Measurements from ENCODE around the gene PI4K2B. TPM values are rescaled to one million over a fixed set of nuclear protein-coding genes. Genes with fewer than 3 reads are reported as not detected.

The PI4K2B gene
- total and polyA plus RNA-seq, 10 of the 15 experiments (the other 5 are each of a cell fraction or from before 2014, with no cell fraction given): 12.9 to 55.3 (median 40.7) TPM

DNA sequence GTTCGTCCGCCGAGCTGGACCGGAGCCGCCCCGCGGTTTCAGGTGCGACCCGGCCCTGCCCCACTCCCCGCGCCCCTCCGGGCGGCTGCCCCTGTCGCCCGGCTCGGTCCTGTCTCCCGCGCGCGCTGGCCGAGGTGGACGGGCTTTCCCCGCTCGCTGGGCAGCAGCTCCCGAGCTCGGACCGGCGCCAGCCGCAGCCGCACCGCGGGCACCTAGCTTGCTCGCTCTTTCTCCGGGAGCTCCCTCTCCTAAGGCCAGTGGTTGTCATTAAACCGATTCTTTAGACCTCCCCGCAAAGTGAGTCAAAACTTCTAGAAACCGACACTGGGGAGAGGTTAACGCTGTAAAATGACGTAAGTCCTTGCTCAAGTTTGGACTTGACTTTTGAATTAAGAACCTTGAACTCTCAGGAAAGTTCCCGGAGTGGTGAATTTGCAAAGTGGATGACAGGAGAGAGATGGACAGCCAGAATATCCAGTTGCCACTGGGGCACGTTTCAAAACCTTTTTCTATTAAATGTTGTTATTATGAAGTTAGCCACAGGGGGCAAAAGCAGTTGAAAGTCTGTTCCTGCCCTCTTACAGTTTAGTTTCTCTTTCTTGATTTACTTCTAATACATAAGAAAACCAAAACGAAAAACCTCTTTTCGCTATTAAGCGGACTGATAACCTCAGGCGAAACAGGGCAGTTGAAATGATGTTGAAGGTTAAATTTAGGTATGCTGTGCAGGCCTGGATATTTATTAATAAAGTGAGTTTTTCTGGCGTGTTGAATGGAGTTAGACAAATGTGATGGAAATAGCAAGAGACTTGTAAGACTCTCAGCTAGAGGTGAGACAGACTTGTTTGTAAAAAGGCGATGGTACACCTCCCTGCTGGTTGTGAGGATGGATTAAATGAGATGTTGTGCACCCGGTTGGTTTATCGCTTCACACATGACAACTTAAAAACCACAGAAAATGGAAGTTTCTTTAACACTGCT, 847 bp downstream of the PI4K2B start (continued):
- TF ChIP-seq, protein P1, sequence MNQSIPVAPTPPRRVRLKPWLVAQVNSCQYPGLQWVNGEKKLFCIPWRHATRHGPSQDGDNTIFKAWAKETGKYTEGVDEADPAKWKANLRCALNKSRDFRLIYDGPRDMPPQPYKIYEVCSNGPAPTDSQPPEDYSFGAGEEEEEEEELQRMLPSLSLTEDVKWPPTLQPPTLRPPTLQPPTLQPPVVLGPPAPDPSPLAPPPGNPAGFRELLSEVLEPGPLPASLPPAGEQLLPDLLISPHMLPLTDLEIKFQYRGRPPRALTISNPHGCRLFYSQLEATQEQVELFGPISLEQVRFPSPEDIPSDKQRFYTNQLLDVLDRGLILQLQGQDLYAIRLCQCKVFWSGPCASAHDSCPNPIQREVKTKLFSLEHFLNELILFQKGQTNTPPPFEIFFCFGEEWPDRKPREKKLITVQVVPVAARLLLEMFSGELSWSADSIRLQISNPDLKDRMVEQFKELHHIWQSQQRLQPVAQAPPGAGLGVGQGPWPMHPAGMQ (IDR thresholded peaks at IDR 0.05; ENCODE audit: borderline replicate concordance): no peak
- TF ChIP-seq BRCA1 (IDR thresholded peaks at IDR 0.05; ENCODE audit: low read depth, low read length): no peak
- TF ChIP-seq JUNB (IDR thresholded peaks at IDR 0.05): peak; percentile 15; the same call in 1 of the 2 replicates
- TF ChIP-seq, protein P2, sequence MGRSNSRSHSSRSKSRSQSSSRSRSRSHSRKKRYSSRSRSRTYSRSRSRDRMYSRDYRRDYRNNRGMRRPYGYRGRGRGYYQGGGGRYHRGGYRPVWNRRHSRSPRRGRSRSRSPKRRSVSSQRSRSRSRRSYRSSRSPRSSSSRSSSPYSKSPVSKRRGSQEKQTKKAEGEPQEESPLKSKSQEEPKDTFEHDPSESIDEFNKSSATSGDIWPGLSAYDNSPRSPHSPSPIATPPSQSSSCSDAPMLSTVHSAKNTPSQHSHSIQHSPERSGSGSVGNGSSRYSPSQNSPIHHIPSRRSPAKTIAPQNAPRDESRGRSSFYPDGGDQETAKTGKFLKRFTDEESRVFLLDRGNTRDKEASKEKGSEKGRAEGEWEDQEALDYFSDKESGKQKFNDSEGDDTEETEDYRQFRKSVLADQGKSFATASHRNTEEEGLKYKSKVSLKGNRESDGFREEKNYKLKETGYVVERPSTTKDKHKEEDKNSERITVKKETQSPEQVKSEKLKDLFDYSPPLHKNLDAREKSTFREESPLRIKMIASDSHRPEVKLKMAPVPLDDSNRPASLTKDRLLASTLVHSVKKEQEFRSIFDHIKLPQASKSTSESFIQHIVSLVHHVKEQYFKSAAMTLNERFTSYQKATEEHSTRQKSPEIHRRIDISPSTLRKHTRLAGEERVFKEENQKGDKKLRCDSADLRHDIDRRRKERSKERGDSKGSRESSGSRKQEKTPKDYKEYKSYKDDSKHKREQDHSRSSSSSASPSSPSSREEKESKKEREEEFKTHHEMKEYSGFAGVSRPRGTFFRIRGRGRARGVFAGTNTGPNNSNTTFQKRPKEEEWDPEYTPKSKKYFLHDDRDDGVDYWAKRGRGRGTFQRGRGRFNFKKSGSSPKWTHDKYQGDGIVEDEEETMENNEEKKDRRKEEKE (IDR thresholded peaks at IDR 0.05): no peak
- TF ChIP-seq SUZ12 (IDR thresholded peaks at IDR 0.05; ENCODE audit: unreplicated experiment): no peak
- TF ChIP-seq SMAD5 (IDR thresholded peaks at IDR 0.05; ENCODE audit: low read depth): no peak; the same call in 1 of the 2 replicates
- no peak for TF ChIP-seq ZBED1 (IDR thresholded peaks at IDR 0.05; ENCODE audit: borderline replicate concordance)
- peak; percentile 73 for TF ChIP-seq SMAD1 (IDR thresholded peaks at IDR 0.05; ENCODE audit: low read depth, partially characterized antibody)
- no peak for TF ChIP-seq POLR2AphosphoS2 (IDR thresholded peaks at IDR 0.05; ENCODE audit: low read depth, low read length)
- no peak for TF ChIP-seq ZNF622 (IDR thresholded peaks at IDR 0.05)
- TF ChIP-seq, protein P3, sequence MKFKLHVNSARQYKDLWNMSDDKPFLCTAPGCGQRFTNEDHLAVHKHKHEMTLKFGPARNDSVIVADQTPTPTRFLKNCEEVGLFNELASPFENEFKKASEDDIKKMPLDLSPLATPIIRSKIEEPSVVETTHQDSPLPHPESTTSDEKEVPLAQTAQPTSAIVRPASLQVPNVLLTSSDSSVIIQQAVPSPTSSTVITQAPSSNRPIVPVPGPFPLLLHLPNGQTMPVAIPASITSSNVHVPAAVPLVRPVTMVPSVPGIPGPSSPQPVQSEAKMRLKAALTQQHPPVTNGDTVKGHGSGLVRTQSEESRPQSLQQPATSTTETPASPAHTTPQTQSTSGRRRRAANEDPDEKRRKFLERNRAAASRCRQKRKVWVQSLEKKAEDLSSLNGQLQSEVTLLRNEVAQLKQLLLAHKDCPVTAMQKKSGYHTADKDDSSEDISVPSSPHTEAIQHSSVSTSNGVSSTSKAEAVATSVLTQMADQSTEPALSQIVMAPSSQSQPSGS (IDR thresholded peaks at IDR 0.05; ENCODE audit: low read length): peak; percentile 59; the same call in 1 of the 2 replicates
- peak; percentile 75 for TF ChIP-seq PML (IDR thresholded peaks at IDR 0.05; ENCODE audit: low read length)
- TF ChIP-seq, protein P4, sequence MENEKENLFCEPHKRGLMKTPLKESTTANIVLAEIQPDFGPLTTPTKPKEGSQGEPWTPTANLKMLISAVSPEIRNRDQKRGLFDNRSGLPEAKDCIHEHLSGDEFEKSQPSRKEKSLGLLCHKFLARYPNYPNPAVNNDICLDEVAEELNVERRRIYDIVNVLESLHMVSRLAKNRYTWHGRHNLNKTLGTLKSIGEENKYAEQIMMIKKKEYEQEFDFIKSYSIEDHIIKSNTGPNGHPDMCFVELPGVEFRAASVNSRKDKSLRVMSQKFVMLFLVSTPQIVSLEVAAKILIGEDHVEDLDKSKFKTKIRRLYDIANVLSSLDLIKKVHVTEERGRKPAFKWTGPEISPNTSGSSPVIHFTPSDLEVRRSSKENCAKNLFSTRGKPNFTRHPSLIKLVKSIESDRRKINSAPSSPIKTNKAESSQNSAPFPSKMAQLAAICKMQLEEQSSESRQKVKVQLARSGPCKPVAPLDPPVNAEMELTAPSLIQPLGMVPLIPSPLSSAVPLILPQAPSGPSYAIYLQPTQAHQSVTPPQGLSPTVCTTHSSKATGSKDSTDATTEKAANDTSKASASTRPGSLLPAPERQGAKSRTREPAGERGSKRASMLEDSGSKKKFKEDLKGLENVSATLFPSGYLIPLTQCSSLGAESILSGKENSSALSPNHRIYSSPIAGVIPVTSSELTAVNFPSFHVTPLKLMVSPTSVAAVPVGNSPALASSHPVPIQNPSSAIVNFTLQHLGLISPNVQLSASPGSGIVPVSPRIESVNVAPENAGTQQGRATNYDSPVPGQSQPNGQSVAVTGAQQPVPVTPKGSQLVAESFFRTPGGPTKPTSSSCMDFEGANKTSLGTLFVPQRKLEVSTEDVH (IDR thresholded peaks at IDR 0.05; ENCODE audit: low read depth, partially characterized antibody): no peak
- no peak for TF ChIP-seq FOS (IDR thresholded peaks at IDR 0.05; ENCODE audit: borderline replicate concordance, extremely low read depth, insufficient read length)
- TF ChIP-seq CHD1 (IDR thresholded peaks at IDR 0.05; ENCODE audit: low read depth, low read length): no peak
- TF ChIP-seq RBBP5 (conservative IDR thresholded peaks at IDR 0.05): no peak
- TF ChIP-seq EZH2 (IDR thresholded peaks at IDR 0.05; ENCODE audit: borderline replicate concordance, control insufficient read depth, low read depth, low read length): no peak
- TF ChIP-seq, protein P5, sequence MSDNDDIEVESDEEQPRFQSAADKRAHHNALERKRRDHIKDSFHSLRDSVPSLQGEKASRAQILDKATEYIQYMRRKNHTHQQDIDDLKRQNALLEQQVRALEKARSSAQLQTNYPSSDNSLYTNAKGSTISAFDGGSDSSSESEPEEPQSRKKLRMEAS (IDR thresholded peaks at IDR 0.05; ENCODE audit: low read depth, low read length): peak; percentile 46; the same call in 1 of the 2 replicates
- no peak for TF ChIP-seq NR2C1 (IDR thresholded peaks at IDR 0.05)
- TF ChIP-seq CEBPB (IDR thresholded peaks at IDR 0.05; ENCODE audit: borderline replicate concordance in 1 of 2, low read depth in 2 of 2, low read length in 2 of 2): 0 out of 4 replicates have a peak, but pooled peaks of 1 of the 2 experiments have one; percentile 38
- TF ChIP-seq NFIC (IDR thresholded peaks at IDR 0.05; ENCODE audit: low read depth, low read length): 0 out of 2 replicates have a peak, but pooled peaks have one; percentile 44
